Liver (tissue), 9 donors: ENCODE measurements around the gene PTP4A1. TPM values are rescaled to one million over a fixed set of nuclear protein-coding genes. Genes with fewer than 3 reads are reported as not detected.

ENCODE experiments used
- DNase-seq: peaks from one replicate; pipeline ENCODE4 v3.0.0-alpha.2; 2017; ENCODE audit warnings: low spot score
- H3K27ac ChIP-seq, 2 donors: one replicate each; pipeline ENCODE4 v1.7.0; 2013; ENCODE audit warnings: inconsistent platforms in 2 of 2, low read length in 2 of 2, control low read depth in 1 of 2, low read depth in 1 of 2, mild to moderate bottlenecking in 1 of 2
- H3K27me3 ChIP-seq, 4 donors: one replicate each; pipeline versions ENCODE4 v1.6.1 to v1.7.0; 2013; ENCODE audit warnings: low read length in 3 of 4, inconsistent platforms in 1 of 4, mild to moderate bottlenecking in 1 of 4, moderate library complexity in 1 of 4; ENCODE audit not compliant: control insufficient read depth in 4 of 4, insufficient read depth in 4 of 4
- H3K36me3 ChIP-seq, 4 donors: one replicate each; pipeline versions ENCODE4 v1.6.1 to v1.7.0; 2013; ENCODE audit warnings: low read length in 3 of 4, mild to moderate bottlenecking in 3 of 4, low read depth in 1 of 4, moderate library complexity in 1 of 4; ENCODE audit not compliant: control insufficient read depth in 4 of 4, insufficient read depth in 3 of 4
- H3K4me1 ChIP-seq, 4 donors: one replicate each; pipeline versions ENCODE4 v1.6.1 to v1.7.0; 2013; ENCODE audit warnings: low read length in 3 of 4, mild to moderate bottlenecking in 3 of 4, moderate library complexity in 1 of 4; ENCODE audit not compliant: control insufficient read depth in 4 of 4, insufficient read depth in 4 of 4
- H3K4me3 ChIP-seq, 3 donors: one replicate each; pipeline versions ENCODE4 v1.6.1 to v1.7.0; 2013; ENCODE audit warnings: low read length in 3 of 3, control low read depth in 1 of 3, low read depth in 1 of 3, mild to moderate bottlenecking in 1 of 3
- H3K9ac ChIP-seq, 2 donors: one replicate each; pipeline ENCODE4 v1.7.0; 2013; ENCODE audit warnings: low read length in 2 of 2, mild to moderate bottlenecking in 2 of 2, moderate library complexity in 2 of 2, control low read depth in 1 of 2, low read depth in 1 of 2
- H3K9me3 ChIP-seq, 4 donors: one replicate each; pipeline versions ENCODE4 v1.6.1 to v1.7.0; 2013; ENCODE audit warnings: low read length in 3 of 4; ENCODE audit not compliant: control insufficient read depth in 4 of 4
- CTCF ChIP-seq: fragments of 150-350 bp; IDR thresholded peaks from 2 replicates; pipeline ENCODE4 v1.5.1; 2017; ENCODE audit warnings: improper control_type of control experiment, low read depth, low read length; ENCODE audit not compliant: missing input control
- EGR1 ChIP-seq, 2 donors: IDR thresholded peaks; 2 replicates each; pipeline ENCODE4 v1.6.1; 2016 to 2018; ENCODE audit warnings: antibody characterized with exemption in 2 of 2, low read depth in 2 of 2
- FOXA2 ChIP-seq: IDR thresholded peaks from 2 replicates; pipeline ENCODE4 v1.6.1; 2016; ENCODE audit warnings: antibody characterized with exemption
- GABPA ChIP-seq, 2 donors: IDR thresholded peaks in 1 of 2; conservative IDR thresholded peaks in 1 of 2; 2 replicates each; pipeline ENCODE4 v1.6.1; 2016; ENCODE audit warnings: antibody characterized with exemption in 2 of 2, mild to moderate bottlenecking in 1 of 2, moderate library complexity in 1 of 2
- HNF4A ChIP-seq, 2 donors: conservative IDR thresholded peaks; 2 replicates each; pipeline ENCODE4 v1.6.1; 2016; ENCODE audit warnings: antibody characterized with exemption in 2 of 2, mild to moderate bottlenecking in 2 of 2
- HNF4G ChIP-seq: IDR thresholded peaks from 2 replicates; pipeline ENCODE4 v1.6.1; 2016; ENCODE audit warnings: antibody characterized with exemption
- JUND ChIP-seq, 2 donors: IDR thresholded peaks; 2 replicates each; pipeline ENCODE4 v1.6.1; 2016; ENCODE audit warnings: antibody characterized with exemption in 2 of 2
- MAX ChIP-seq: IDR thresholded peaks from 2 replicates; pipeline ENCODE4 v1.6.1; 2016; ENCODE audit warnings: antibody characterized with exemption
- RAD21 ChIP-seq, 2 donors: IDR thresholded peaks; 2 replicates each; pipeline ENCODE4 v1.6.1; 2016; ENCODE audit warnings: antibody characterized with exemption in 2 of 2, mild to moderate bottlenecking in 2 of 2
- RXRA ChIP-seq, 2 donors: IDR thresholded peaks; 2 replicates each; pipeline ENCODE4 v1.6.1; 2017 to 2018; ENCODE audit warnings: antibody characterized with exemption in 2 of 2, mild to moderate bottlenecking in 1 of 2
- TAF1 ChIP-seq: conservative IDR thresholded peaks from 2 replicates; pipeline ENCODE4 v1.6.1; 2016; ENCODE audit warnings: antibody characterized with exemption, mild to moderate bottlenecking
- YY1 ChIP-seq: IDR thresholded peaks from 2 replicates; pipeline ENCODE4 v1.6.1; 2016; ENCODE audit warnings: antibody characterized with exemption, mild to moderate bottlenecking
- WGBS: extraction: QIAGEN DNeasy Blood & Tissue Kit; methylation state at CpG from one replicate; pipeline ENCODE4 v1.1.7; 2013; 5-methylcytosine and 5-hydroxymethylcytosine counted together
- polyA plus RNA-seq, 2 donors: library from polyadenylated mRNA; stranded (reverse) in 1 of 2; unstranded in 1 of 2; fragments of 200-250 nt in 1 of 2; fragments of >200 nt in 1 of 2; fragmentation: Nextera tagmentation in 1 of 2; extraction: Ambion mirVana in 1 of 2; gene quantifications; one replicate each; pipeline versions ENCODE4 v1.2.1 to v1.2.3, GENCODE V29; 2013 to 2015
- total RNA-seq, 2 donors: library from RNA; depleted of rRNA; stranded (reverse); fragments of >200 nt; gene quantifications; one replicate each; pipeline ENCODE4 v1.2.3, GENCODE V29; 2014
- TF ChIP-seq, protein P1 (sequence below): IDR thresholded peaks from 2 replicates; pipeline ENCODE4 v1.6.1; 2016; ENCODE audit warnings: antibody characterized with exemption
- TF ChIP-seq, protein P2 (sequence below): IDR thresholded peaks from 2 replicates; pipeline ENCODE4 v1.6.1; 2016; ENCODE audit warnings: antibody characterized with exemption, mild to moderate bottlenecking
- donor health status: healthy.
- donor health status: healthy.
- donor health status: healthy.
- donor health status: healthy.
- donor health status: healthy.

Gene PTP4A1
- total and polyA plus RNA-seq, 4 donors: 34.3 to 237 (median 152) TPM

- Histone ChIP-seq H3K9ac (peak overlapping the region; percentile 91 to 99), H3K9me3 (no peaks in the 10 kb centered on the region), H3K27me3 (no peaks in the 10 kb centered on the region), H3K4me3 (peak overlapping the region; percentile 65 to 99 (median 82)), H3K27ac (peak overlapping the region; percentile 97 to 99), H3K36me3 (peaks cover 2 to 28% (median 15%) of the 10 kb centered on the region in 4 donors), H3K4me1 (peaks cover 0 to 18% (median 3%) of the 10 kb centered on the region in 4 donors)
- no peak for TF ChIP-seq EGR1 (IDR thresholded peaks at IDR 0.05; ENCODE audit: low read depth in 2 of 2)
- no peak for TF ChIP-seq YY1
- peak; percentile 47 to 64 for TF ChIP-seq RAD21 (IDR thresholded peaks at IDR 0.05)
- peak in 1 of 2 donors; percentile 37 for TF ChIP-seq JUND (IDR thresholded peaks at IDR 0.05)
- no peak for TF ChIP-seq GABPA (IDR thresholded peaks at IDR 0.05 in 1 of 2, conservative IDR thresholded peaks at IDR 0.05 in 1 of 2)
- TF ChIP-seq MAX: no peak
- TF ChIP-seq RXRA (IDR thresholded peaks at IDR 0.05): peak in 1 of 2 donors; percentile 21
- TF ChIP-seq TAF1: peak; percentile 77
- TF ChIP-seq, protein P1, sequence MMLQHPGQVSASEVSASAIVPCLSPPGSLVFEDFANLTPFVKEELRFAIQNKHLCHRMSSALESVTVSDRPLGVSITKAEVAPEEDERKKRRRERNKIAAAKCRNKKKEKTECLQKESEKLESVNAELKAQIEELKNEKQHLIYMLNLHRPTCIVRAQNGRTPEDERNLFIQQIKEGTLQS: no peak
- peak; percentile 4 for TF ChIP-seq FOXA2
- TF ChIP-seq CTCF: peak; percentile 57
- TF ChIP-seq HNF4A (conservative IDR thresholded peaks at IDR 0.05): no peak
- no peak for TF ChIP-seq HNF4G
- TF ChIP-seq, protein P2, sequence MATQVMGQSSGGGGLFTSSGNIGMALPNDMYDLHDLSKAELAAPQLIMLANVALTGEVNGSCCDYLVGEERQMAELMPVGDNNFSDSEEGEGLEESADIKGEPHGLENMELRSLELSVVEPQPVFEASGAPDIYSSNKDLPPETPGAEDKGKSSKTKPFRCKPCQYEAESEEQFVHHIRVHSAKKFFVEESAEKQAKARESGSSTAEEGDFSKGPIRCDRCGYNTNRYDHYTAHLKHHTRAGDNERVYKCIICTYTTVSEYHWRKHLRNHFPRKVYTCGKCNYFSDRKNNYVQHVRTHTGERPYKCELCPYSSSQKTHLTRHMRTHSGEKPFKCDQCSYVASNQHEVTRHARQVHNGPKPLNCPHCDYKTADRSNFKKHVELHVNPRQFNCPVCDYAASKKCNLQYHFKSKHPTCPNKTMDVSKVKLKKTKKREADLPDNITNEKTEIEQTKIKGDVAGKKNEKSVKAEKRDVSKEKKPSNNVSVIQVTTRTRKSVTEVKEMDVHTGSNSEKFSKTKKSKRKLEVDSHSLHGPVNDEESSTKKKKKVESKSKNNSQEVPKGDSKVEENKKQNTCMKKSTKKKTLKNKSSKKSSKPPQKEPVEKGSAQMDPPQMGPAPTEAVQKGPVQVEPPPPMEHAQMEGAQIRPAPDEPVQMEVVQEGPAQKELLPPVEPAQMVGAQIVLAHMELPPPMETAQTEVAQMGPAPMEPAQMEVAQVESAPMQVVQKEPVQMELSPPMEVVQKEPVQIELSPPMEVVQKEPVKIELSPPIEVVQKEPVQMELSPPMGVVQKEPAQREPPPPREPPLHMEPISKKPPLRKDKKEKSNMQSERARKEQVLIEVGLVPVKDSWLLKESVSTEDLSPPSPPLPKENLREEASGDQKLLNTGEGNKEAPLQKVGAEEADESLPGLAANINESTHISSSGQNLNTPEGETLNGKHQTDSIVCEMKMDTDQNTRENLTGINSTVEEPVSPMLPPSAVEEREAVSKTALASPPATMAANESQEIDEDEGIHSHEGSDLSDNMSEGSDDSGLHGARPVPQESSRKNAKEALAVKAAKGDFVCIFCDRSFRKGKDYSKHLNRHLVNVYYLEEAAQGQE: peak; percentile 53
- peak; percentile 46 for DNase-seq
- WGBS: 6% methylated on average over 10 of the region's 10 CpGs
Measured at GRCh38 chr6:63573899-63574553, 1.7 kb downstream of the PTP4A1 start.

DNA sequence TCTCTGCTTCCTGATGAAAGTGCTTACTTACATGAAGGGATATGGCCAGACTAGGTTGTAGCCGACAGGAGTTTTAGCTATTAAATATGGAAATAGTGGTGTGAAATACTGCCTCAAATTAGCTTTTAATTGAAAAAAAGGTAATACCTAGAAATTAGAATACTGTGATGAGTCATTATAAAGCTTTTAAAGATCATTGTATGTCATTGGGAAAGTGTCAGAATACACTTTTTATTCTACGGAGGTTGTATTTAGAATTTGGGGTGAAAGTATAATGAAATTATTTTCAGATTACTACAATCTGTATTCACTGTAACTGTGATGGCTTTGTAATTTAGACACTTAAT is 2.2 kb downstream of the PTP4A1 start:
- Histone ChIP-seq H3K4me1 (peaks cover 0 to 18% (median 3%) of the 10 kb centered on the region in 4 donors), H3K9me3 (no peaks in the 10 kb centered on the region), H3K36me3 (peaks cover 2 to 33% (median 20%) of the 10 kb centered on the region in 4 donors), H3K4me3 (peak overlapping the region; percentile 65 to 99 (median 82)), H3K27me3 (no peaks in the 10 kb centered on the region), H3K9ac (peak overlapping the region; percentile 91 to 99), H3K27ac (peak overlapping the region; percentile 97 to 99)
- TF ChIP-seq HNF4G (no peak), YY1 (no peak), HNF4A (conservative IDR thresholded peaks at IDR 0.05) (no peak), EGR1 (IDR thresholded peaks at IDR 0.05; ENCODE audit: low read depth in 2 of 2) (no peak), MAX (no peak), CTCF (no peak), JUND (IDR thresholded peaks at IDR 0.05) (peak in 1 of 2 donors; percentile 10)
- TF ChIP-seq, protein P1: no peak
- no peak for DNase-seq
- WGBS: 23% methylated on average over 2 of the region's 2 CpGs
